Retinal pigment epithelial cell (primary cell): ENCODE data around the gene CENPV.

ENCODE experiments used
- DNase-seq: peaks from one replicate; pipeline ENCODE4 v3.0.0-alpha.2; 2010; ENCODE audit warnings: low read depth
- H3K4me3 ChIP-seq: 2 replicates; pipeline ENCODE4 v1.5.1; 2011; ENCODE audit warnings: mild to moderate bottlenecking, low read length, control low read depth, moderate library complexity
- TF ChIP-seq, protein P1 (sequence below): conservative IDR thresholded peaks from 2 replicates; pipeline ENCODE4 v1.5.1; 2011; ENCODE audit warnings: low read depth, low read length, control low read depth, inconsistent platforms

Gene CENPV

DNA sequence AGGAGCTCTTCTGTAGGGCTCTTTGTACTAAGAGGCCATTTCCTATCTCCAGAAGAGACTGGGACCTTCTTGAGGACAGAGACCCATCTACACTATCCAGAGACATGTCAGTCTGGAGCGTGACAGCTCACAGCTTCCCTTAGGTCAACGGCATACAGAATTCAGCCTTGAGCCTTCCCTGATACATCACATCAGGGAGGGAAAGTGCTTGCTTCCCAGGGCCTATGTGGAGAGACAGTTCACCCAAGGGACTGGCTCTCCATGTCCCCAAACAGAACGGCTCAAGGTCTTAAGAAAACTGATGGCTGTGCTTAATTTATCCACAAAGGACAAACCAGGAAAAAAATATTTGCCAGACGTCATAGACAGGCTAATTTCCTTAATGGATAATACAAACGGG lies 7.7 kb downstream of the CENPV start:
- TF ChIP-seq, protein P1, sequence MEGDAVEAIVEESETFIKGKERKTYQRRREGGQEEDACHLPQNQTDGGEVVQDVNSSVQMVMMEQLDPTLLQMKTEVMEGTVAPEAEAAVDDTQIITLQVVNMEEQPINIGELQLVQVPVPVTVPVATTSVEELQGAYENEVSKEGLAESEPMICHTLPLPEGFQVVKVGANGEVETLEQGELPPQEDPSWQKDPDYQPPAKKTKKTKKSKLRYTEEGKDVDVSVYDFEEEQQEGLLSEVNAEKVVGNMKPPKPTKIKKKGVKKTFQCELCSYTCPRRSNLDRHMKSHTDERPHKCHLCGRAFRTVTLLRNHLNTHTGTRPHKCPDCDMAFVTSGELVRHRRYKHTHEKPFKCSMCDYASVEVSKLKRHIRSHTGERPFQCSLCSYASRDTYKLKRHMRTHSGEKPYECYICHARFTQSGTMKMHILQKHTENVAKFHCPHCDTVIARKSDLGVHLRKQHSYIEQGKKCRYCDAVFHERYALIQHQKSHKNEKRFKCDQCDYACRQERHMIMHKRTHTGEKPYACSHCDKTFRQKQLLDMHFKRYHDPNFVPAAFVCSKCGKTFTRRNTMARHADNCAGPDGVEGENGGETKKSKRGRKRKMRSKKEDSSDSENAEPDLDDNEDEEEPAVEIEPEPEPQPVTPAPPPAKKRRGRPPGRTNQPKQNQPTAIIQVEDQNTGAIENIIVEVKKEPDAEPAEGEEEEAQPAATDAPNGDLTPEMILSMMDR = no peak
- H3K4me3 ChIP-seq = no peak overlapping the region
- no peak for DNase-seq

DNA sequence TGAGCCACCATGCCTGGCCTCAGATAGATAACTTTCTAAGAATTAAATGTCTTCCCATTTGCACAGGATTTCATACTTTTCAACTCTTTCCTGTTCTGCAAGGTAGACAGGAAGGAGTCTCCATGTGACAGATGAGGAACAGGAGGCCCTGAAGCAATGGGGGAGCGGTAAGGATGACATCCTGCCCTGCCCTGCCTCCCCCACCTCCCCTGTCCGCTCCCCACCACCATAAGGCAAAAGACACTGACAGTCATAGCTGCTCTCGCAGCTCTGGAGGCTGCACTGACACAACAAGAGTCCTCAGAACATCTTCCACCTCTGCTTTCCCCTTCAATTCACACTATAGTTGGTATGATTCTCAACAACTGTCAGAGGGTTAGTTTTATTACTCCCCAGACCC lies 9.7 kb downstream of the CENPV start:
- no peak for DNase-seq
- TF ChIP-seq, protein P1 = no peak

DNA sequence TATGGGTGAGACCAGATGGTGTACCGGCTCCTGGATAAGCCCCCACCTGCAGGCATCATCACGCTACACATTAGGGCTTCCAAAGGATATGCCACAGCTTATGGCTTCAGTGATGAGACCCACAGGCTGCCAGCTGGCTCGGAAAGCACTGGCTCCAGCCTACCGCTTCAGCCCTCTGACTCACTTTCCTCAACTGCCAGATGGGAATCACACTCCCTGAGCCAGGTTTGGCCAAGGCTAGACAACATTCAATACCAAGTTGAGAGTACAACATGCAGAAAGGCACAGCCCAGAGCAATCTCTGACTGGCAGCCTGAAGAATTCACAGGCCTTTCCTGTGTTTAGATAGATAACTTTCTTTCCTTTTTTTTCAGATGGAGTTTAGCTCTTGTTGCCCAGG lies 10.3 kb downstream of the CENPV start:
- TF ChIP-seq, protein P1 = no peak
- no peak for DNase-seq

More for the DNA sequence above, 9.7 kb downstream of the CENPV start:
- H3K4me3 ChIP-seq = no peak overlapping the region

DNA sequence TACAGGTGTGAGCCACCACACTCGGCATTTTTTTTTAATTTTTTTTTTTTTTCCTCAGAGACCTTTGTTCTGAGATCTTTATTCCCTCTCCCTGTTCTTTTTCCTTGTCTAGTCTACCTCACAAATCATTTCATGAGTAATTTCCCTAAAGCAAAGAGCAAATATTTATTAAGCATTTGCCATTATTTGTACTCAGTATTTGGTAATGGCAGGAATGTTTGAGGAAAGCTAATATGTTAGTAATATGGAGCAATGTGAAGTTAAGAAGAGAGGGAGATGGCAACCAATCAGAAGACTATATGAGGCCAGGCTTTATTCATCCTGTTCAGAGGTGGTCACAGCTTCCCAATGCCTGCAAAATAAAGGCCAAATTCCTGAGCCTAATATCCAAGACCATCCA lies 13.3 kb downstream of the CENPV start:
- DNase-seq = no peak
- TF ChIP-seq, protein P1 = no peak
- no peak overlapping the region for H3K4me3 ChIP-seq

More for the DNA sequence above, 10.3 kb downstream of the CENPV start:
- H3K4me3 ChIP-seq = no peak overlapping the region

DNA sequence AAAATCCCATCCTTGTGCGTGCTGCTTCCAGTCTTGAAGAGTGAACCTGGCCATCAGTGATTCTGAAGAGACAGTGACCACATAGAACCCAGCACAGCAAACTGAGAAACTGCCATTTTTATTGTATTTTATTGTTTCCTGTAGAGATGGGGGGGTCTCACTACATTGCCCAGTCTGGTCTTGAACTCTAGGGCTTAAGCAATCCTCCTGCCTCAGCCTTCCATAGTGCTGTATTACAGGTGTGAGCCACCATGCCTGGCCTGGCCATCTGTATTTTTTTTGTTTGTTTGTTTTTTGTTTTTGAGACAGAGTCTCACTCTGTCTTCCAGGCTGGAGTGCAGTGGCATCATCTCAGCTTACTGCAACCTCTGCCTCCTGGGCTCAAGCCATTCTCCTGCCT lies 13.9 kb downstream of the CENPV start:
- no peak overlapping the region for H3K4me3 ChIP-seq
- TF ChIP-seq, protein P1 = no peak
- no peak for DNase-seq

DNA sequence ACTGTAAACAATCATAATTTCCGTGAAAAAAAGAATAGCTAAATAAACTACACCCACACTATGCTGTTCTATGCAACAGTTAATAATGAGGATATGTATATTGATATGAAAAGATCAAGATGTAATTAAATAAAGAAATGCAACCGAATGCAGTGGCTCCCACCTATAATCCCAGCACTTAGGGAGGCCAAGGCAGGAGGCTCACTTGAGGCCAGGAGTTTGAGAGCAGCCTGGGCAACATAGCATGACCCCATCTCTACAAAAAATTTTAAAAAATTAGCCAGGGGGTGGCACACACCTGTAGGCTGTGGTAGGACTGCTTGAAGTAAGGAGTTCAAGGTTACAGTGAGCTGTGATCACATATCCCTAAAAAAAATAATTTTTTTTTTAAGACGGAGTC lies 14.9 kb downstream of the CENPV start:
- H3K4me3 ChIP-seq = no peak overlapping the region
- no peak for DNase-seq
- TF ChIP-seq, protein P1 = no peak

DNA sequence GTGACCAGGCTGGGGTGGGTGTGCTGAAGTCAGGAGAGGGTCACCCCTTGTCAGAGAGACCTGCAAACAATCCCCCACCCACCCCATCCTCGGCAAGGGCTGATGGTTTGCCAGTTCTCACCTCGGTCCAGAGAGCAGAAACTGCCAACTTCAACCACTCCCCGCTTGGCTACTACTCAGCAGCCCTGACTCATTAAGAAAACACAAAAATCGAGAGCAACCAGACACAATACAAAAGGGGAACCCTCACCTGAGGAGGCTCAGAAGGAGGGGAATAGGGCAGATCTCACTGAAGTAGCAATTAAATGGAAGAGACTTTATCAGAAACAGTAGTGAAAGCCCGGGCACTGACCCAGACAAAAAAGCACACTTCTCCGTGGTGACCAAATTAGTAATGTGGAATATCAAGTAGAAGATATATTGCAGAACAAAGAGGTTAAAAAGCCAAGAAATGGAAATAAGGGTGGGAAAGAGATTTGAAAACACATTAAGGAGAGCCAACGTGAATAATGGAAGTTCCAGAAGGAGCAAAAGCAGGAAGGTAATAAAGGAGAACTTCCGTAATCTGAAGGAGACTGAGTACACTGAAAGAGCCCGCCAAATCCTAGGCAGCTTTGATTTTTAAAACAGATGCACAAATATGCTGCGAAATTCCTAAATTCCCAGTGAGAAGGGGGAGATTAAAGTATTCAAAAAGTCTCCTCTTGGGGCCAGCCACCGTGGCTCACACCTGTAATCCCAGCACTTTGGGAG lies 23.6 kb downstream of the CENPV start:
- no peak for DNase-seq
- TF ChIP-seq, protein P1 = no peak
- no peak overlapping the region for H3K4me3 ChIP-seq
